HG03108 (cell line): ENCODE measurements around the gene NECAB3.

ENCODE experiments used
- ATAC-seq: cut with Tn5 transposase; IDR thresholded peaks from one replicate; pipeline ENCODE4 v1.9.1; 2021; ENCODE audit warnings: moderate library complexity; ENCODE audit not compliant: unreplicated experiment

Gene NECAB3

DNA sequence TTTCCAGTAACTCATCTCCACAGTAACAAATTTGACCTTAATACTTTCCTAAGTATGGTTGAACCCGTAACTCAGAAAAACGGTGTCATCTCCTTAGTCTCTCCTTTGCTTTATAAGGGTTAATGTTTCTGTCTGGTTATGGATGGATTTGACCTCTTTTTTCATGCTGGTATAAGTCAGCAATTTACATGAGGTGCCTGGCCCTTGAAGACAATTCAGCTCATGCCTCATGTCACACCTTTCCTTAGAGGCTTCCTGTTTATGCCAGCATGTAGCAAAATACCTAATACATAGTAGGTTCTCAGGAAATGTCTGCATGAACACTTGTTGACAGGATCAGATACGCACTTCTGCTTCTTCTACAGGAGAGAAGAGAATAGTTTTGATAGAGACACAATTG is 49.8 kb downstream of the NECAB3 start:
- ATAC-seq = no peak

DNA sequence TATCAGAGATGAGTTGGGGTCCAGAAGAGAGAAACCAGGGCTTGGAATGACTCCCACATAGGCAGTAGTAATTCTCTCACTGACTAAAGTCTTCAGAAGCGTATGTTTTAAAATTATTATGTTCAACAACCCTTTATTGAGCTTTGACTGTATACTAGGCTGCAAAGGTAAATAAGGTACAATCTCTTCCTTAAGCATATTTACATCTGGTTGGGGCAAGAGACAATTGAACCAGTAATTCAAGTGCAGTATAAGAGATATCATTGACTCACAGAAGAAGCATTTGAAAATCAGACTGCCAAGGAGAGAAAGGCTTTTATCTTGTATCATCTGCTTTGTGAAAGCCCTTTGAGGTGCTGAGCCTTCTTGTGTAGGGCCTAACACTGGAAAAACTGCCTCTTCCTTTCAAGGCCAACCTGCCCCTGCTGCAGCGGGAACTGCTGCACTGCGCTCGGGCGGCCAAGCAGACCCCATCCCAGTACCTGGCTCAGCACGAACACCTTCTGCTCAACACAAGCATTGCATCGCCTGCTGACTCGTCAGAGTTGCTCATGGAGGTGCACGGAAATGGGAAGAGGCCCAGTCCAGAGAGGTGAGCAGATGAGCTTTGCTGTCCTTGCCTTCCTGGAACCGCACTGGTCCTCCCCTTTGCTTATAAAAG is 51.4 kb downstream of the NECAB3 start:
- ATAC-seq = no peak

DNA sequence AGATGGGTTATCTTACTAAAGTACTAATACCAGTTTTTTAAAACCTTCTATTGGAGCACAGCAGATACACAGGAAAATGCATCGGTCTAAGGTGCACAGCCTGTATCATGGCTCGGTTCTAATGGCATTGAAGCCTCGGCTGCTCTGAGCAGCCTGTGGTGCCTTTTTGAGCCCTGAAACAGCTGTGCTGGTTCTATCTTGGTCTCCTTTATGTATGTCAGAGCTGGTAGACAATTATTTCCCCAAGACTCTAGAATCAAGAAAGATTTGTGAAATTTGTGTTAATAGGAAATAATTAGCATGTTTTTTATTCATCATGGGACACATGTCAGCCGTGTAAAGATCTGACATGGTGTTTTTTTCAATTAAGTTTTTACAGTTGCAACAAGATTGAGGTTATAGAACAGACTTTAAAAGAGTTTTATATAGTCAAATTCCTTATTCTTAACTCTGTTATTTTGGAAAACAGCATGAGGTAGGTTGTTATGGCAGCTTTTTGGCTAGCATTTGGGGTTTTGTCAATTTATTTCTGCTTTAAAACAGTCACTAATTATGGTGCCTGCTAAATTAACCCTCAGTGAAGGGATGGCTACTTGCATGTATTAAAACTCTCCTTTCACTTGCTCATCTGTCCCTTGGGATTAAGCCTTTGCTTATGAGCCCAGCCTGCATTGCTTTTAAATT is 52.4 kb downstream of the NECAB3 start:
- no peak for ATAC-seq

DNA sequence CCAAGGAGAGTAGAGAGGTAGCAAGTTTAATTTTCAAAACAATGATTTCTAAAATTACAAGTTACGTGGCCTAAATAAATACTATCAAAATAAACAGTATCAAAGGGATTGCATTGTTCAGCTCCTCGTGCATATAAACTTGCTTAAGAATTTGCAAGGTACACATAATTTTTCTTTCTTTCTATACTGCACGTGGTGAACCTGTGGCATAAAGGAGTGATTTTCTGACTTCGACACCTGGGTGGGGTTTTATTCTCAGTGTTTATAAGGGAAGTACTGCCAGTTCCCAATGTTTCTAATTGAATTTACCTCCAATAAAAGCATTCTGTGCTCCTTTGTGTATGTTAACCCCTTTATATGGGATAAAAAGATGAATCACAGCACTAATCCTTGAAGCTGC is 62.2 kb downstream of the NECAB3 start:
- no peak for ATAC-seq

DNA sequence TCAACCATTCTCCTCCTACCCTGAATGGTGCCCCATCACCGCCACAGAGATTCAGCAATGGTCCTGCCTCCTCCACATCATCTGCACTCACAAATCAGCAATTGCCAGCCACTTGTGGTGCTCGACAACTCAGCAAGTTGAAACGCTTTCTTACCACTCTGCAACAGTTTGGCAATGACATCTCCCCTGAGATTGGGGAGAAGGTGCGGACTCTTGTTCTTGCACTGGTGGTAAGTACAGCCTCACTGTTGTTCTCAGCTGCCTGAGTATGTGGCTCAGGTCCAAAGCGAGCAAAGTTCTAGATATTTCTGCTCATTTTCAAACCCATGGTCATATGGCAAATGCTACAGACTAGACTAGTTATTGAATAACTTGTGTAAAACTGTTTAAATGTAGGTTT is 63.1 kb downstream of the NECAB3 start:
- ATAC-seq = no peak

DNA sequence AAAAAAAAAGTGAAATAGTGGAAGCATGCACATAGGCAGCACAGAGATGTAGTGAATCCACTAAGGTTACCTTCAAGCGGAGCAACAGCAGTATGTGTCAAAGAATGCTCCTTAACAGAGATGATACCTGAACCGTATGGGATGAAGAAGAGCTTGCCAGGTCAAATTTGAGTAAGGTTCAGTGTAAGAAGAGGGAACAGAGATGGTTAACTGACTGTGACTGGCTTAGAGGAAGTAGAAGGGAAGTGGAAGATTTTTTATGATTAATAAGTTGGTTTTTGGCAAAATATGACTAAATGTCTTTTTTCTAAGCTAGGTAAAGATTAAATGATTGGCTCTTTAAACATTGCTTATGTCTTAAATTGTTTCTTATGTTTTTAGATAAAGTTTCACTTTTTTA is 64.7 kb downstream of the NECAB3 start:
- no peak for ATAC-seq
